Measurements from ENCODE around the gene B4GALT4. TPM values are rescaled to one million over a fixed set of nuclear protein-coding genes. Genes with fewer than 3 reads are reported as not detected.
"Not testable (repeated sequence)": the region's sequence is repeated elsewhere in the genome, so short reads cannot be mapped to it uniquely, and the experiment has no call there.

The B4GALT4 gene
- total RNA-seq, 1 donor from 2014 or later: 12.1 TPM

DNA sequence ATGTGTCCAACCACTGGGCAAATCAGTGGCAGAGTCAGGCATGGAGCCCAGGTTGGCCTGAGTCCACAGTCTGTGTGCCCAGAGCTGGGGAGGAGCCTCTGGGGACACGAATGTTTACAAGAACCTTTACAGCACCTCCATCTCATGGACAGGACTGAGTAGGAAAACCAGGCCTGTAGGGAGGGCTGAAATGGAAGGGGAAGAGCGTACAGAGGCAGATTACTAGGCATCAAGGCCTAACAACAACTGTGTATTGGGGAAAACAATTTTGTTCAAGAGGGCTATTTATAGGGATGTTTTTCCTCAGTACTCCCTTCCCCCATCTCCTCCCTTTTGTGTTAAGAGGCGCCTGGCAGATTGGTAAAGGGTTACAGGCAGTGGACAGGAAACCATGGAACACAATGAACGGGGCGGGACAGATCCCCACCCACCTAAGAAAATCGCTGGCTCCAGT is 38.5 kb upstream of the B4GALT4 start:
- H3K27me3 Mint-ChIP-seq (ENCODE audit: low read depth): no peaks in the 10 kb centered on the region
- H3K36me3 Mint-ChIP-seq (ENCODE audit: low read depth): peaks cover 19% of the 10 kb centered on the region
- peak; percentile 16 for DNase-seq (ENCODE audit: low read depth, low spot score)
- peak overlapping the region; percentile 11 for H3K4me3 Mint-ChIP-seq
- peak overlapping the region; percentile 86 for H3K27ac Mint-ChIP-seq (ENCODE audit: unreplicated experiment)
- peaks cover 18% of the 10 kb centered on the region for H3K9me3 Mint-ChIP-seq
- TF ChIP-seq, protein P1, sequence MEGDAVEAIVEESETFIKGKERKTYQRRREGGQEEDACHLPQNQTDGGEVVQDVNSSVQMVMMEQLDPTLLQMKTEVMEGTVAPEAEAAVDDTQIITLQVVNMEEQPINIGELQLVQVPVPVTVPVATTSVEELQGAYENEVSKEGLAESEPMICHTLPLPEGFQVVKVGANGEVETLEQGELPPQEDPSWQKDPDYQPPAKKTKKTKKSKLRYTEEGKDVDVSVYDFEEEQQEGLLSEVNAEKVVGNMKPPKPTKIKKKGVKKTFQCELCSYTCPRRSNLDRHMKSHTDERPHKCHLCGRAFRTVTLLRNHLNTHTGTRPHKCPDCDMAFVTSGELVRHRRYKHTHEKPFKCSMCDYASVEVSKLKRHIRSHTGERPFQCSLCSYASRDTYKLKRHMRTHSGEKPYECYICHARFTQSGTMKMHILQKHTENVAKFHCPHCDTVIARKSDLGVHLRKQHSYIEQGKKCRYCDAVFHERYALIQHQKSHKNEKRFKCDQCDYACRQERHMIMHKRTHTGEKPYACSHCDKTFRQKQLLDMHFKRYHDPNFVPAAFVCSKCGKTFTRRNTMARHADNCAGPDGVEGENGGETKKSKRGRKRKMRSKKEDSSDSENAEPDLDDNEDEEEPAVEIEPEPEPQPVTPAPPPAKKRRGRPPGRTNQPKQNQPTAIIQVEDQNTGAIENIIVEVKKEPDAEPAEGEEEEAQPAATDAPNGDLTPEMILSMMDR (conservative IDR thresholded peaks at IDR 0.05): no peak
- H3K4me1 Mint-ChIP-seq: peaks cover 27% of the 10 kb centered on the region

DNA sequence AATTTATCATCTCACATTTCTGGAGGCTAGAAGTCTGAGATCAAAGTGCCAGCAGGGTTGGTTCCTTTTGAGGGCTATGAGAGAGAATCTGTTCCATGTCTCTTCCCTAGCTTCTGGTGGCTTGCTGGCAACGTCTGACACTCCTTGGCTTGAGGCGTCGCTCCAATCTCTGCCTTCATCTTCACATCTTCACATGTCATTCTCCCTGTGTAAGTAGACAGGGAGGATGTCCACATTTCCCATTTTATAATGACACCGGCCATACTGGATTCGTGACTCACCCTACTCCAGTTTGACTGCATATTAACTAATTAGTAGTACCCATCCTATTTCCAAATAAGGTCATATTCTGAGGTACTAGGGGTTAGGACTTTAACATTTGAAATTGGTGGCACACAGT is 36.0 kb upstream of the B4GALT4 start:
- peaks cover 3% of the 10 kb centered on the region for H3K36me3 Mint-ChIP-seq (ENCODE audit: low read depth)
- no peak overlapping the region for H3K4me3 Mint-ChIP-seq

DNA sequence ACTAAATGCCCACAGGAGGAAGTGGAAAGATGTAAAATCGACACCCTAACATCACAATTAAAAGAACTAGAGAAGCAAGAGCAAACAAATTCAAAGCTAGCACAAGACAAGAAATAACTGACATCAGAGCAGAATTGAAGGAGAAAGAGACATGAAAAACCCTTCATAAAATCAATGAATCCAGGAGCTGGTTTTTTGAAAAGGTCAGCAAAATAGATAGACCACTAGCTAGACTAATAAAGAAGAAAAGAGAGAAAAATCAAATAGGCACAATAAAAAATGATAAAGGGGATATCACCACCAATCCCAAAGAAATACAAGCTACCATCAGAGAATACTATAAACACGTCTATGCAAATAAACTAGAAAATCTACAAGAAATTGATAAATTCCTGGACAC is 29.5 kb upstream of the B4GALT4 start:
- peaks cover 14% of the 10 kb centered on the region for H3K9me3 Mint-ChIP-seq
- H3K27me3 Mint-ChIP-seq (ENCODE audit: low read depth); H3K4me3 Mint-ChIP-seq; DNase-seq (ENCODE audit: low read depth, low spot score); H3K36me3 Mint-ChIP-seq (ENCODE audit: low read depth); H3K4me1 Mint-ChIP-seq: not testable (repeated sequence)
- H3K27ac Mint-ChIP-seq (ENCODE audit: unreplicated experiment): peak overlapping the region; percentile 54

More for the DNA sequence above, 36.0 kb upstream of the B4GALT4 start:
- DNase-seq (ENCODE audit: low read depth, low spot score): no peak
- Mint-ChIP-seq H3K9me3 (peaks cover 6% of the 10 kb centered on the region), H3K4me1 (peaks cover 27% of the 10 kb centered on the region), H3K27me3 (ENCODE audit: low read depth) (peaks cover 2% of the 10 kb centered on the region), H3K27ac (ENCODE audit: unreplicated experiment) (no peak overlapping the region)
- TF ChIP-seq, protein P1 (conservative IDR thresholded peaks at IDR 0.05): no peak

DNA sequence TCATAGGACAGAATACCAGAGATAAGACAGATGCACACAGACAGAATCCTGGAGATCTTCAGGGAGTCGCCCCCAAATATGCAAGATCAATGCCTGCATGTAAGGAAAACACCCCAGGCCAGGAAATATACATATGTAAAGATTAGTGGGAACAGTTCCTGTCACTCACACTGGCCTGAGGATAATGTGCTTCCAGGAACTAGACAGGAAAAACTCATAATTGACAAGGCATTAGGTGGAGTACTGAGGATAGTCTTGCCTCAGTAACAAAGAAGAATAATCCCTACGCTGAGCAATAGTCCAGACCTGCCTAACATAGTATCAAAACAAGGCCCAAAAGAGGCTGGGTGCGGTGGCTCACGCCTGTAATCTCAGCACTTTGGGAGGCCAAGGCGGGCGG is 20.4 kb upstream of the B4GALT4 start:
- no peak overlapping the region for H3K4me3 Mint-ChIP-seq
- H3K4me1 Mint-ChIP-seq: no peaks in the 10 kb centered on the region
- H3K27me3 Mint-ChIP-seq (ENCODE audit: low read depth): no peaks in the 10 kb centered on the region
- no peaks in the 10 kb centered on the region for H3K36me3 Mint-ChIP-seq (ENCODE audit: low read depth)
- no peak overlapping the region for H3K27ac Mint-ChIP-seq (ENCODE audit: unreplicated experiment)
- no peaks in the 10 kb centered on the region for H3K9me3 Mint-ChIP-seq
- no peak for DNase-seq (ENCODE audit: low read depth, low spot score)
- TF ChIP-seq, protein P1 (conservative IDR thresholded peaks at IDR 0.05): no peak

DNA sequence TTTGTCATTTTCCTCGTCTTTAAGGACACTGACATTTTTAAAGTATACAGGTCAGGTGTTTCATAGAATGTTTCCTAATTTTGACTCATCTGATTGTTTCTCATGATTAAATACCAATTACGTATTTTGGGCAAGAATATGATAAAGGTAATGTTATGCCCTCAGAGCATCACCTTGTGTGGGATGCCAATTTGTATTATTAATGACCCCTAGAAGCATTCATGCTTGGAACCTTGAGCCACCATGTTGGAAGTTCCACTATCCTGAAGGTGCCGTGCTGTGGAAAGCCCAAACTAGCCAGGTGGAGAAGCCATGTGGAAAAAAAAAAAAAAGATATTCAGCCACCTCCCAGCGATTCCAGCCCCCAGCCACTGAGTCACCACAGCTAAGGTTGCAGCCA is 19.1 kb upstream of the B4GALT4 start:
- Mint-ChIP-seq H3K9me3 (no peaks in the 10 kb centered on the region), H3K27ac (ENCODE audit: unreplicated experiment) (no peak overlapping the region), H3K27me3 (ENCODE audit: low read depth) (no peaks in the 10 kb centered on the region), H3K4me3 (no peak overlapping the region), H3K4me1 (no peaks in the 10 kb centered on the region), H3K36me3 (ENCODE audit: low read depth) (no peaks in the 10 kb centered on the region)
- TF ChIP-seq, protein P1 (conservative IDR thresholded peaks at IDR 0.05): no peak
- DNase-seq (ENCODE audit: low read depth, low spot score): no peak

DNA sequence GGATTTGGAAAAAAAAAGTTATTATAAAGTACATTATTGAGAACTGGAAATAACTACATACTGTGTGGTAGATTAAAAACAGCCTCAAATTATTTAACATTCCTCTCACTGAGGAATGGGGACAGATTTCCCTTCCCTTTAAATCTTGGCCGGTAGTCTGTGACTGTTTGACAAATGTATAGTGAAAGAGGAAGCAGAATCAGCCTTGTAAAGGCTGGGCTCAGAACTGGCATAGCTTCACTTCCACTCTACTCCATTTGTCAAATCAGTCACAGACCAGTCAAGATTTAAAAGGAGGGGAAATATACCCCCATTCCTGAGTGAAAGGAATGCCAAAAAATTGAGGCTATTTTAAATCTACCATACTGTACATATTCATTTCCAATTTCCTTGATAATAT is 18.2 kb upstream of the B4GALT4 start:
- TF ChIP-seq, protein P1 (conservative IDR thresholded peaks at IDR 0.05): no peak
- Mint-ChIP-seq H3K27ac (ENCODE audit: unreplicated experiment) (no peak overlapping the region), H3K36me3 (ENCODE audit: low read depth) (no peaks in the 10 kb centered on the region), H3K9me3 (no peaks in the 10 kb centered on the region), H3K4me3 (no peak overlapping the region), H3K4me1 (no peaks in the 10 kb centered on the region), H3K27me3 (ENCODE audit: low read depth) (no peaks in the 10 kb centered on the region)
- DNase-seq (ENCODE audit: low read depth, low spot score): no peak
